Measurements from ENCODE around the gene ZNF789. TPM values are rescaled to one million over a fixed set of nuclear protein-coding genes. Genes with fewer than 3 reads are reported as not detected.

The ZNF789 gene
- total and polyA plus RNA-seq, 9 of the 15 experiments (the other 6 are each of a cell fraction or from before 2014, with no cell fraction given), result 6.1 to 57.0 (median 24.8) TPM

DNA sequence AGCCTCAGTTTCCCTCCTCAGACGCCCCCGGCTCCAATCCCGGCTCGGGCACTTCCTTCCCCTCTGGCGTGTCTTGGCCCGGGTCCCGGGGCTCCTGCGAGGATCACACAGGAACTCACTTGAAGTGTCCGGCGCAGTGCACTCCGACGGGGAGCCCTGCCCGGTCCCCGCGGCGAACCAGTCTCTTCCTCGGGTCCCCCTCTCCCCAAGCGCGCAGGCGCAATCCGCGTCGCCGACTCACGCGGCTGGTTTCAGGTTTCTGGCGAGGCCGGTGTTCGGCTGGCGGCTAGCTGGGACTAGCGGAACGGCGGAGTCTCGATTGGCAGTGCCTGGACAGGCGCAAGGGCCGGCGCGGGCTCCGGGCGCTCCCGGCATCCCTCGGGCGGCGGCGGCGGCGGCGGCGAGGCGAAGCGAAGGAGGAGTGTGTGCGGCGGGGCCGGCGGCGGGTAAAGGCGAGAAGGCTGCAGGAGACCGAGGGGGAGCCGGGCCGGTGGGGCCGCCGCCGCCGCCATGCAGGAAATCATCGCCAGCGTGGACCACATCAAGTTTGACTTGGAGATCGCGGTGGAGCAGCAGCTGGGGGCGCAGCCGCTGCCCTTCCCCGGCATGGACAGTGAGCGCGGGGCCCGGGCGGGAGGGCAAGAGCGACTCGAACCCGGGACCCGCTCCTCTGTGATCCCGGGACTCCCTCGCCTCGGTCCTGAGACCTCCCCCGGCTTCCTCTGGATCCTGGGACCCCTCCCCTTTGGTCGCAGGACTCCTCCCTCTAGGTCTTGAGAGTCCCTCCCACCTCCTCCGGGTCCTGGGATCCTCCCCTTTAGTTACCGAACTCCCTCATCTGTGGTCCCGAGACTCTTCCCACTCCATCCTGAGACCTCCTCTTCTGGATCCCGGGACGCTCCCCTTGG is 33.9 kb upstream of the ZNF789 start, which contains the start of the genes CPSF4 and PTCD1 (continued):
- TF ChIP-seq HBP1 (CRISPR knock-in tag; IDR thresholded peaks at IDR 0.05) (no peak), ZNF316 (IDR thresholded peaks at IDR 0.05) (peak; percentile 33; the same call in 1 of the 2 replicates), MTA3 (IDR thresholded peaks at IDR 0.05; ENCODE audit: borderline replicate concordance) (peak; percentile 71; the same call in 1 of the 2 replicates), NCOA2 (IDR thresholded peaks at IDR 0.05; ENCODE audit: partially characterized antibody in 2 of 2) (no peak), MCM5 (IDR thresholded peaks at IDR 0.05; ENCODE audit: low read depth) (no peak), GTF2E2 (tag; IDR thresholded peaks at IDR 0.05) (no peak; the same call in 1 of the 2 replicates), PATZ1 (CRISPR knock-in tag; IDR thresholded peaks at IDR 0.05; ENCODE audit: borderline replicate concordance) (no peak), ZC3H11A (IDR thresholded peaks at IDR 0.05; ENCODE audit: low read depth, low read length) (0 out of 2 replicates have a peak, but pooled peaks have one; percentile 52), CREM (IDR thresholded peaks at IDR 0.05; ENCODE audit: low read depth) (peak; percentile 90), CCAR2 (IDR thresholded peaks at IDR 0.05; ENCODE audit: low read depth, low read length) (no peak), CBX3 (IDR thresholded peaks at IDR 0.05; ENCODE audit: borderline replicate concordance in 1 of 2, low read length in 2 of 2) (peak in 1 of 2 experiments; percentile 65; a peak in 1 of 3 replicates), MAFF (IDR thresholded peaks at IDR 0.05; ENCODE audit: low read length) (no peak), FOSL1 (tag; conservative IDR thresholded peaks at IDR 0.05) (peak; percentile 44; the same call in 1 of the 2 replicates), HDGF (IDR thresholded peaks at IDR 0.05) (no peak), E2F3 (CRISPR knock-in tag; IDR thresholded peaks at IDR 0.05) (peak; percentile 83), GABPB2 (CRISPR knock-in tag; conservative IDR thresholded peaks at IDR 0.05) (no peak), YBX1 (IDR thresholded peaks at IDR 0.05) (no peak), PRMT5 (CRISPR knock-in tag; IDR thresholded peaks at IDR 0.05) (no peak)
- TF ChIP-seq, protein P1, sequence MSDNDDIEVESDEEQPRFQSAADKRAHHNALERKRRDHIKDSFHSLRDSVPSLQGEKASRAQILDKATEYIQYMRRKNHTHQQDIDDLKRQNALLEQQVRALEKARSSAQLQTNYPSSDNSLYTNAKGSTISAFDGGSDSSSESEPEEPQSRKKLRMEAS (CRISPR knock-in tag; IDR thresholded peaks at IDR 0.05), result peak; percentile 41; the same call in 1 of the 2 replicates
- TF ChIP-seq, protein P2, sequence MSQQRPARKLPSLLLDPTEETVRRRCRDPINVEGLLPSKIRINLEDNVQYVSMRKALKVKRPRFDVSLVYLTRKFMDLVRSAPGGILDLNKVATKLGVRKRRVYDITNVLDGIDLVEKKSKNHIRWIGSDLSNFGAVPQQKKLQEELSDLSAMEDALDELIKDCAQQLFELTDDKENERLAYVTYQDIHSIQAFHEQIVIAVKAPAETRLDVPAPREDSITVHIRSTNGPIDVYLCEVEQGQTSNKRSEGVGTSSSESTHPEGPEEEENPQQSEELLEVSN (IDR thresholded peaks at IDR 0.05; ENCODE audit: borderline replicate concordance in 1 of 2, extremely low read depth in 1 of 2, insufficient read depth in 1 of 2, insufficient read length in 1 of 2, low read depth in 1 of 2, low read length in 1 of 2, poor library complexity in 1 of 2, severe bottlenecking in 1 of 2), result peak; percentile 66 to 88
- TF ChIP-seq, protein P3, sequence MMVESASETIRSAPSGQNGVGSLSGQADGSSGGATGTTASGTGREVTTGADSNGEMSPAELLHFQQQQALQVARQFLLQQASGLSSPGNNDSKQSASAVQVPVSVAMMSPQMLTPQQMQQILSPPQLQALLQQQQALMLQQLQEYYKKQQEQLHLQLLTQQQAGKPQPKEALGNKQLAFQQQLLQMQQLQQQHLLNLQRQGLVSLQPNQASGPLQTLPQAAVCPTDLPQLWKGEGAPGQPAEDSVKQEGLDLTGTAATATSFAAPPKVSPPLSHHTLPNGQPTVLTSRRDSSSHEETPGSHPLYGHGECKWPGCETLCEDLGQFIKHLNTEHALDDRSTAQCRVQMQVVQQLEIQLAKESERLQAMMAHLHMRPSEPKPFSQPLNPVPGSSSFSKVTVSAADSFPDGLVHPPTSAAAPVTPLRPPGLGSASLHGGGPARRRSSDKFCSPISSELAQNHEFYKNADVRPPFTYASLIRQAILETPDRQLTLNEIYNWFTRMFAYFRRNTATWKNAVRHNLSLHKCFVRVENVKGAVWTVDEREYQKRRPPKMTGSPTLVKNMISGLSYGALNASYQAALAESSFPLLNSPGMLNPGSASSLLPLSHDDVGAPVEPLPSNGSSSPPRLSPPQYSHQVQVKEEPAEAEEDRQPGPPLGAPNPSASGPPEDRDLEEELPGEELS (CRISPR knock-in tag; IDR thresholded peaks at IDR 0.05; ENCODE audit: borderline replicate concordance), result no peak

All from K562 (cell line).